Activated CD8-positive, alpha-beta T cell treated with anti-CD3 and anti-CD28 coated beads for 36 hours (primary cell): ENCODE measurements around the gene STAM2. TPM values are rescaled to one million over a fixed set of nuclear protein-coding genes. Genes with fewer than 3 reads are reported as not detected.
"Not testable (repeated sequence)": the region's sequence is repeated elsewhere in the genome, so short reads cannot be mapped to it uniquely, and the experiment has no call there.

Experiments
- ATAC-seq: fragments of 200-7000 bp; cut with Tn5 transposase; one replicate; pipeline ENCODE4 v1.10.0; 2021; ENCODE audit warnings: mild to moderate bottlenecking, moderate library complexity
- CTCF ChIA-PET: fragments of 350-600 bp; sonication (Branson Sonifier 250); formaldehyde crosslinking; loops from one replicate; lab custom pipeline; 2021; ENCODE audit warnings: antibody characterized with exemption; lab: Charles Lee
- POLR2A ChIA-PET: fragments of 350-600 bp; sonication (Branson Sonifier 250); formaldehyde crosslinking; loops from one replicate; lab custom pipeline; 2021; ENCODE audit warnings: antibody characterized with exemption; lab: Charles Lee
- DNase-seq: peaks from one replicate; pipeline ENCODE4 v3.0.0-alpha.2; 2020
- H3K27ac Mint-ChIP-seq: one replicate; pipeline ENCODE4 v1.8.0; 2021; ENCODE audit warnings: mild to moderate bottlenecking, mixed read lengths
- H3K27me3 Mint-ChIP-seq: one replicate; pipeline ENCODE4 v1.8.0; 2021; ENCODE audit warnings: mixed read lengths
- H3K36me3 Mint-ChIP-seq: one replicate; pipeline ENCODE4 v1.8.0; 2021; ENCODE audit warnings: low read depth, mixed read lengths
- H3K4me1 Mint-ChIP-seq: one replicate; pipeline ENCODE4 v1.8.0; 2021; ENCODE audit warnings: low read depth, mixed read lengths
- H3K4me3 Mint-ChIP-seq: one replicate; pipeline ENCODE4 v1.8.0; 2021; ENCODE audit warnings: mild to moderate bottlenecking, moderate library complexity, mixed read lengths
- H3K9me3 Mint-ChIP-seq: one replicate; pipeline ENCODE4 v1.8.0; 2021; ENCODE audit warnings: mixed read lengths
- CTCF ChIP-seq: fragments of 200-600 bp; IDR thresholded peaks from one replicate; pipeline ENCODE4 v1.8.0; 2022; ENCODE audit warnings: antibody characterized with exemption, mild to moderate bottlenecking
- intact Hi-C: fragments of 100-400 bp; cut with micrococcal nuclease; formaldehyde crosslinking; loops from one replicate; pipeline ENCODE4 v1.10.0; 2022
- total RNA-seq, 2 experiments: library from RNA; stranded (reverse); gene quantifications; one replicate each; pipeline ENCODE4 v1.2.3, GENCODE V29; 2021

STAM2 gene
- total RNA-seq, 2 experiments from 2014 or later: 13.0 to 13.3 TPM

- peaks cover 4% of the 10 kb centered on the region for H3K27me3 Mint-ChIP-seq
- no peak overlapping the region for H3K27ac Mint-ChIP-seq
- ATAC-seq: no peak
- no peaks in the 10 kb centered on the region for H3K36me3 Mint-ChIP-seq
- DNase-seq: no peak
- no peak overlapping the region for H3K4me3 Mint-ChIP-seq
- H3K4me1 Mint-ChIP-seq: no peaks in the 10 kb centered on the region
- CTCF ChIA-PET: no interaction called here
- TF ChIP-seq CTCF: no peak
- POLR2A ChIA-PET: no interaction called here
- H3K9me3 Mint-ChIP-seq: no peaks in the 10 kb centered on the region
- intact Hi-C loops: no loop called here
Observed at GRCh38 chr2:152219077-152219828, 43.7 kb upstream of the STAM2 start.

- Mint-ChIP-seq H3K4me3 (no peak overlapping the region), H3K27ac (no peak overlapping the region), H3K27me3 (peaks cover 19% of the 10 kb centered on the region), H3K36me3 (no peaks in the 10 kb centered on the region), H3K4me1 (no peaks in the 10 kb centered on the region), H3K9me3 (peaks cover 1% of the 10 kb centered on the region)
- POLR2A ChIA-PET: no interaction called here
- no peak for TF ChIP-seq CTCF
- intact Hi-C loops: no loop called here
- ATAC-seq: no peak
- no peak for DNase-seq
- CTCF ChIA-PET: no interaction called here
Observed at GRCh38 chr2:152201466-152201830, 25.9 kb upstream of the STAM2 start.

GRCh38 chr2:152200565-152201465 is 25.3 kb upstream of the STAM2 start:
- Mint-ChIP-seq H3K4me1 (no peaks in the 10 kb centered on the region), H3K9me3 (peaks cover 1% of the 10 kb centered on the region), H3K27ac (no peak overlapping the region), H3K36me3 (no peaks in the 10 kb centered on the region), H3K27me3 (peaks cover 20% of the 10 kb centered on the region), H3K4me3 (no peak overlapping the region)
- intact Hi-C loops: no loop called here
- peak; percentile 87 for ATAC-seq
- peak; percentile 47 for DNase-seq
- ChIA-PET POLR2A (no interaction called here), CTCF (no interaction called here)
- no peak for TF ChIP-seq CTCF

- no peak for TF ChIP-seq CTCF
- Mint-ChIP-seq H3K9me3 (peaks cover 1% of the 10 kb centered on the region), H3K27me3 (peaks cover 20% of the 10 kb centered on the region), H3K4me3 (no peak overlapping the region), H3K36me3 (no peaks in the 10 kb centered on the region), H3K27ac (no peak overlapping the region), H3K4me1 (no peaks in the 10 kb centered on the region)
- DNase-seq: no peak
- ChIA-PET POLR2A (no interaction called here), CTCF (no interaction called here)
- no peak for ATAC-seq
- intact Hi-C loops: no loop called here
Observed at GRCh38 chr2:152200101-152200500, 24.5 kb upstream of the STAM2 start.

GRCh38 chr2:152198499-152198898 is 22.9 kb upstream of the STAM2 start:
- no peak for TF ChIP-seq CTCF
- DNase-seq: no peak
- no peaks in the 10 kb centered on the region for H3K36me3 Mint-ChIP-seq
- no peaks in the 10 kb centered on the region for H3K4me1 Mint-ChIP-seq
- ATAC-seq: no peak
- CTCF ChIA-PET: interaction anchor here (1.7 kb wide), 1 partner anchor 22 kb away, joined by 4 read pairs; no protein-coding TSS in a partner anchor
- POLR2A ChIA-PET: no interaction called here
- peaks cover 1% of the 10 kb centered on the region for H3K9me3 Mint-ChIP-seq
- H3K27ac Mint-ChIP-seq: no peak overlapping the region
- intact Hi-C loops: no loop called here
- H3K4me3 Mint-ChIP-seq: no peak overlapping the region
- peaks cover 20% of the 10 kb centered on the region for H3K27me3 Mint-ChIP-seq

GRCh38 chr2:152197508-152198284 is 22.1 kb upstream of the STAM2 start:
- CTCF ChIA-PET, H3K36me3 Mint-ChIP-seq, intact Hi-C loops, H3K4me3 Mint-ChIP-seq, H3K4me1 Mint-ChIP-seq, POLR2A ChIA-PET, DNase-seq, H3K27ac Mint-ChIP-seq, ATAC-seq, H3K9me3 Mint-ChIP-seq: not testable (repeated sequence)
- peaks cover 24% of the 10 kb centered on the region for H3K27me3 Mint-ChIP-seq
